Measurements from ENCODE around the gene SPOCK2. TPM values are rescaled to one million over a fixed set of nuclear protein-coding genes. Genes with fewer than 3 reads are reported as not detected.

Gene SPOCK2
- total RNA-seq, 1 donor from 2014 or later = 3.2 TPM

- DNase-seq (ENCODE audit: low spot score) = no peak
- Histone ChIP-seq H3K27me3 (no peaks in the 10 kb centered on the region), H4K20me1 (ENCODE audit: low read depth) (no peaks in the 10 kb centered on the region), H3K36me3 (no peaks in the 10 kb centered on the region), H3K9me3 (ENCODE audit: low read depth) (no peaks in the 10 kb centered on the region), H3K79me2 (ENCODE audit: low read depth) (no peaks in the 10 kb centered on the region), H3K9ac (no peak overlapping the region), H3K4me2 (no peak overlapping the region), H3K4me3 (no peak overlapping the region), H3K4me1 (no peaks in the 10 kb centered on the region), H2AFZ (replicated peaks) (no peak overlapping the region), H3K27ac (no peak overlapping the region), H3F3A (ENCODE audit: low read depth) (no peaks in the 10 kb centered on the region)
- Mint-ChIP-seq H3K27ac (no peak overlapping the region), H3K4me1 (peaks cover 39% of the 10 kb centered on the region), H3K4me3 (no peak overlapping the region), H3K36me3 (no peaks in the 10 kb centered on the region), H3K27me3 (ENCODE audit: insufficient read depth, low read depth) (peaks cover 6% of the 10 kb centered on the region), H3K9me3 (no peaks in the 10 kb centered on the region)
- TF ChIP-seq, protein P1, sequence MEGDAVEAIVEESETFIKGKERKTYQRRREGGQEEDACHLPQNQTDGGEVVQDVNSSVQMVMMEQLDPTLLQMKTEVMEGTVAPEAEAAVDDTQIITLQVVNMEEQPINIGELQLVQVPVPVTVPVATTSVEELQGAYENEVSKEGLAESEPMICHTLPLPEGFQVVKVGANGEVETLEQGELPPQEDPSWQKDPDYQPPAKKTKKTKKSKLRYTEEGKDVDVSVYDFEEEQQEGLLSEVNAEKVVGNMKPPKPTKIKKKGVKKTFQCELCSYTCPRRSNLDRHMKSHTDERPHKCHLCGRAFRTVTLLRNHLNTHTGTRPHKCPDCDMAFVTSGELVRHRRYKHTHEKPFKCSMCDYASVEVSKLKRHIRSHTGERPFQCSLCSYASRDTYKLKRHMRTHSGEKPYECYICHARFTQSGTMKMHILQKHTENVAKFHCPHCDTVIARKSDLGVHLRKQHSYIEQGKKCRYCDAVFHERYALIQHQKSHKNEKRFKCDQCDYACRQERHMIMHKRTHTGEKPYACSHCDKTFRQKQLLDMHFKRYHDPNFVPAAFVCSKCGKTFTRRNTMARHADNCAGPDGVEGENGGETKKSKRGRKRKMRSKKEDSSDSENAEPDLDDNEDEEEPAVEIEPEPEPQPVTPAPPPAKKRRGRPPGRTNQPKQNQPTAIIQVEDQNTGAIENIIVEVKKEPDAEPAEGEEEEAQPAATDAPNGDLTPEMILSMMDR (IDR thresholded peaks at IDR 0.05) = no peak
- TF ChIP-seq EZH2 (IDR thresholded peaks at IDR 0.05) (no peak), EZH2phosphoT487 (IDR thresholded peaks at IDR 0.05) (no peak)
Measured at GRCh38 chr10:72031706-72032105, 56.6 kb downstream of the SPOCK2 start.

GRCh38 chr10:72030762-72031543 is 57.4 kb downstream of the SPOCK2 start:
- no peak for TF ChIP-seq EZH2phosphoT487 (IDR thresholded peaks at IDR 0.05)
- TF ChIP-seq, protein P1 (IDR thresholded peaks at IDR 0.05) = no peak
- TF ChIP-seq EZH2 (IDR thresholded peaks at IDR 0.05) = no peak
- H3K4me2 ChIP-seq = no peak overlapping the region
- Mint-ChIP-seq H3K4me3 (no peak overlapping the region), H3K4me1 (peaks cover 43% of the 10 kb centered on the region), H3K27ac (peak overlapping the region; percentile 81), H3K36me3 (no peaks in the 10 kb centered on the region), H3K9me3 (no peaks in the 10 kb centered on the region), H3K27me3 (ENCODE audit: insufficient read depth, low read depth) (peaks cover 6% of the 10 kb centered on the region)
- no peaks in the 10 kb centered on the region for H3K79me2 ChIP-seq (ENCODE audit: low read depth)
- no peak overlapping the region for H3K4me3 ChIP-seq
- H4K20me1 ChIP-seq (ENCODE audit: low read depth) = no peaks in the 10 kb centered on the region
- no peaks in the 10 kb centered on the region for H3K4me1 ChIP-seq
- H3F3A ChIP-seq (ENCODE audit: low read depth) = no peaks in the 10 kb centered on the region
- H3K27ac ChIP-seq = no peak overlapping the region
- H2AFZ ChIP-seq (replicated peaks) = peak overlapping the region; percentile 68
- H3K9ac ChIP-seq = no peak overlapping the region
- no peak for DNase-seq (ENCODE audit: low spot score)
- no peaks in the 10 kb centered on the region for H3K9me3 ChIP-seq (ENCODE audit: low read depth)
- no peaks in the 10 kb centered on the region for H3K27me3 ChIP-seq
- H3K36me3 ChIP-seq = no peaks in the 10 kb centered on the region

GRCh38 chr10:72029414-72029813 is 58.9 kb downstream of the SPOCK2 start:
- no peak overlapping the region for H3K4me3 Mint-ChIP-seq
- no peaks in the 10 kb centered on the region for H3K9me3 ChIP-seq (ENCODE audit: low read depth)
- H3K79me2 ChIP-seq (ENCODE audit: low read depth) = no peaks in the 10 kb centered on the region
- H3K27me3 Mint-ChIP-seq (ENCODE audit: insufficient read depth, low read depth) = peaks cover 4% of the 10 kb centered on the region
- peaks cover 43% of the 10 kb centered on the region for H3K4me1 Mint-ChIP-seq
- no peak overlapping the region for H3K9ac ChIP-seq
- H3K27ac Mint-ChIP-seq = no peak overlapping the region
- no peaks in the 10 kb centered on the region for H3K9me3 Mint-ChIP-seq
- TF ChIP-seq, protein P1 (IDR thresholded peaks at IDR 0.05) = no peak
- TF ChIP-seq EZH2 (IDR thresholded peaks at IDR 0.05) (no peak), EZH2phosphoT487 (IDR thresholded peaks at IDR 0.05) (no peak)
- H3K4me1 ChIP-seq = no peaks in the 10 kb centered on the region
- H2AFZ ChIP-seq (replicated peaks) = no peak overlapping the region
- no peak overlapping the region for H3K4me2 ChIP-seq
- H3K4me3 ChIP-seq = no peak overlapping the region
- H3F3A ChIP-seq (ENCODE audit: low read depth) = no peaks in the 10 kb centered on the region
- DNase-seq (ENCODE audit: low spot score) = no peak
- H3K27me3 ChIP-seq = no peaks in the 10 kb centered on the region
- no peaks in the 10 kb centered on the region for H3K36me3 Mint-ChIP-seq
- no peaks in the 10 kb centered on the region for H4K20me1 ChIP-seq (ENCODE audit: low read depth)
- no peak overlapping the region for H3K27ac ChIP-seq
- H3K36me3 ChIP-seq = no peaks in the 10 kb centered on the region

Data from neural progenitor cell (in vitro differentiated cells).